HCT116 (cell line): Measurements from ENCODE around the gene KLK7.

Source experiments
- POLR2AphosphoS5 ChIP-seq: IDR thresholded peaks from 2 replicates; pipeline ENCODE4 v1.6.1; 2011; ENCODE audit warnings: mild to moderate bottlenecking, low read depth, low read length, moderate library complexity
- TF ChIP-seq, protein P1 (sequence below), 3 experiments: fragments of 200-600 bp in 1 of 3; sonication (generic) in 1 of 3; IDR thresholded peaks in 2 of 3; conservative IDR thresholded peaks in 1 of 3; 2 replicates each; pipeline ENCODE4 v1.5.1; 2012 to 2017; ENCODE audit warnings: low read depth in 2 of 3, low read length in 2 of 3, antibody characterized with exemption in 1 of 3, borderline replicate concordance in 1 of 3, control low read depth in 1 of 3, mild to moderate bottlenecking in 1 of 3, mixed read lengths in 1 of 3, mixed run types in 1 of 3, moderate library complexity in 1 of 3; ENCODE audit not compliant: insufficient read depth in 1 of 3
- TF ChIP-seq, protein P2 (sequence below): IDR thresholded peaks from 2 replicates; pipeline ENCODE4 v1.6.1; 2011; ENCODE audit warnings: mild to moderate bottlenecking, low read length, moderate library complexity; ENCODE audit not compliant: insufficient replicate concordance; ENCODE audit errors: extremely low read depth

DNA sequence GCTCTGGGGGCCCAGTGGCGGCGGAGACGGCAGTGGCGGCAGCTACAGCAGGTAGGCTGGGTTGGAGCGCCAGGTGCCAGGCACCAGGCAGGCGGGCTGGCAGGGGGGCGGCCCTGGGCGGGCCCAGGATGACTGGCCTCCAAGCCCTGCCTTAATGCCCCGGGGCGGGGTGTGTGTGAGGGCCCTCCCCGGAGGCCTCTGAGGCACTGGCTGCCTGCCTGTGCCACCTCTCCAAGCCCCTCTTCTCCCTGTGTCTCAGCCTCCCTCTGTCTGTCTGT is 42.8 kb upstream of the KLK7 start, which contains the start of gene KLK11:
- TF ChIP-seq, protein P1, sequence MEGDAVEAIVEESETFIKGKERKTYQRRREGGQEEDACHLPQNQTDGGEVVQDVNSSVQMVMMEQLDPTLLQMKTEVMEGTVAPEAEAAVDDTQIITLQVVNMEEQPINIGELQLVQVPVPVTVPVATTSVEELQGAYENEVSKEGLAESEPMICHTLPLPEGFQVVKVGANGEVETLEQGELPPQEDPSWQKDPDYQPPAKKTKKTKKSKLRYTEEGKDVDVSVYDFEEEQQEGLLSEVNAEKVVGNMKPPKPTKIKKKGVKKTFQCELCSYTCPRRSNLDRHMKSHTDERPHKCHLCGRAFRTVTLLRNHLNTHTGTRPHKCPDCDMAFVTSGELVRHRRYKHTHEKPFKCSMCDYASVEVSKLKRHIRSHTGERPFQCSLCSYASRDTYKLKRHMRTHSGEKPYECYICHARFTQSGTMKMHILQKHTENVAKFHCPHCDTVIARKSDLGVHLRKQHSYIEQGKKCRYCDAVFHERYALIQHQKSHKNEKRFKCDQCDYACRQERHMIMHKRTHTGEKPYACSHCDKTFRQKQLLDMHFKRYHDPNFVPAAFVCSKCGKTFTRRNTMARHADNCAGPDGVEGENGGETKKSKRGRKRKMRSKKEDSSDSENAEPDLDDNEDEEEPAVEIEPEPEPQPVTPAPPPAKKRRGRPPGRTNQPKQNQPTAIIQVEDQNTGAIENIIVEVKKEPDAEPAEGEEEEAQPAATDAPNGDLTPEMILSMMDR (IDR thresholded peaks at IDR 0.05 in 2 of 3, conservative IDR thresholded peaks at IDR 0.05 in 1 of 3; ENCODE audit: borderline replicate concordance in 1 of 3, insufficient read depth in 1 of 3, low read depth in 2 of 3, low read length in 2 of 3), result no peak
- TF ChIP-seq, protein P2, sequence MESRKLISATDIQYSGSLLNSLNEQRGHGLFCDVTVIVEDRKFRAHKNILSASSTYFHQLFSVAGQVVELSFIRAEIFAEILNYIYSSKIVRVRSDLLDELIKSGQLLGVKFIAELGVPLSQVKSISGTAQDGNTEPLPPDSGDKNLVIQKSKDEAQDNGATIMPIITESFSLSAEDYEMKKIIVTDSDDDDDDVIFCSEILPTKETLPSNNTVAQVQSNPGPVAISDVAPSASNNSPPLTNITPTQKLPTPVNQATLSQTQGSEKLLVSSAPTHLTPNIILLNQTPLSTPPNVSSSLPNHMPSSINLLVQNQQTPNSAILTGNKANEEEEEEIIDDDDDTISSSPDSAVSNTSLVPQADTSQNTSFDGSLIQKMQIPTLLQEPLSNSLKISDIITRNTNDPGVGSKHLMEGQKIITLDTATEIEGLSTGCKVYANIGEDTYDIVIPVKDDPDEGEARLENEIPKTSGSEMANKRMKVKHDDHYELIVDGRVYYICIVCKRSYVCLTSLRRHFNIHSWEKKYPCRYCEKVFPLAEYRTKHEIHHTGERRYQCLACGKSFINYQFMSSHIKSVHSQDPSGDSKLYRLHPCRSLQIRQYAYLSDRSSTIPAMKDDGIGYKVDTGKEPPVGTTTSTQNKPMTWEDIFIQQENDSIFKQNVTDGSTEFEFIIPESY, result no peak
- no peak for TF ChIP-seq POLR2AphosphoS5
